HepG2 (cell line): ENCODE measurements around the gene METTL1. TPM values are rescaled to one million over a fixed set of nuclear protein-coding genes. Genes with fewer than 3 reads are reported as not detected.

Experiments used
- CENPX ChIP-seq: sonication (generic); formaldehyde crosslinking; IDR thresholded peaks from 2 replicates; pipeline ENCODE4 v1.9.0; 2021; ENCODE audit warnings: mild to moderate bottlenecking, missing genetic modification reagents, moderate library complexity
- CTCF ChIP-seq: sonication (generic); formaldehyde crosslinking; IDR thresholded peaks from 2 replicates; pipeline ENCODE4 v1.5.0; 2020; ENCODE audit warnings: mild to moderate bottlenecking, missing genetic modification reagents, moderate library complexity
- ELK4 ChIP-seq: sonication (generic); formaldehyde crosslinking; IDR thresholded peaks from 2 replicates; pipeline ENCODE4 v1.9.0; 2021; ENCODE audit warnings: missing genetic modification reagents, borderline replicate concordance
- HMG20A ChIP-seq: IDR thresholded peaks from 2 replicates; pipeline ENCODE4 v1.6.1; 2016; ENCODE audit warnings: borderline replicate concordance
- HNRNPUL1 ChIP-seq: fragments of 200-400 bp; formaldehyde crosslinking; IDR thresholded peaks from 2 replicates; pipeline ENCODE4 v1.6.1; 2017; ENCODE audit warnings: low read depth, mild to moderate bottlenecking, low read length, moderate library complexity
- IRF9 ChIP-seq: sonication (generic); formaldehyde crosslinking; IDR thresholded peaks from 2 replicates; pipeline ENCODE4 v1.8.0; 2022; ENCODE audit warnings: missing genetic modification reagents, mild to moderate bottlenecking, borderline replicate concordance
- KLF13 ChIP-seq: sonication (generic); formaldehyde crosslinking; IDR thresholded peaks from 2 replicates; pipeline ENCODE4 v1.4.0; 2020; ENCODE audit warnings: mild to moderate bottlenecking, missing genetic modification reagents
- MYC ChIP-seq: sonication (generic); formaldehyde crosslinking; IDR thresholded peaks from 2 replicates; pipeline ENCODE4 v1.9.0; 2021; ENCODE audit warnings: missing genetic modification reagents, borderline replicate concordance
- POGK ChIP-seq: sonication (generic); formaldehyde crosslinking; conservative IDR thresholded peaks from 2 replicates; pipeline ENCODE4 v1.8.0; 2022; ENCODE audit warnings: mild to moderate bottlenecking, moderate library complexity, missing genetic modification reagents
- POGZ ChIP-seq: sonication (generic); formaldehyde crosslinking; IDR thresholded peaks from 2 replicates; pipeline ENCODE4 v1.4.0; 2020; ENCODE audit warnings: mild to moderate bottlenecking, missing genetic modification reagents
- SMAD3 ChIP-seq: sonication (generic); formaldehyde crosslinking; IDR thresholded peaks from 2 replicates; pipeline ENCODE4 v1.4.0; 2020; ENCODE audit warnings: missing genetic modification reagents
- SMC3 ChIP-seq: IDR thresholded peaks from 2 replicates; pipeline ENCODE4 v1.6.1; 2011; ENCODE audit warnings: low read length, improper control_type of control experiment
- ZFP1 ChIP-seq: IDR thresholded peaks from 2 replicates; pipeline ENCODE4 v1.6.1; 2016
- ZNF251 ChIP-seq: sonication (generic); formaldehyde crosslinking; IDR thresholded peaks from 2 replicates; pipeline ENCODE4 v1.9.0; 2021; ENCODE audit warnings: mild to moderate bottlenecking, missing genetic modification reagents
- ZNF280B ChIP-seq: sonication (generic); formaldehyde crosslinking; IDR thresholded peaks from 2 replicates; pipeline ENCODE4 v1.5.0; 2020; ENCODE audit warnings: missing genetic modification reagents, mild to moderate bottlenecking, borderline replicate concordance
- ZNF383 ChIP-seq: sonication (generic); formaldehyde crosslinking; IDR thresholded peaks from 2 replicates; pipeline ENCODE4 v1.4.0; 2020; ENCODE audit warnings: missing genetic modification reagents, mild to moderate bottlenecking, borderline replicate concordance
- ZNF550 ChIP-seq: sonication (generic); formaldehyde crosslinking; IDR thresholded peaks from 2 replicates; pipeline ENCODE4 v1.4.0; 2020; ENCODE audit warnings: mild to moderate bottlenecking, missing genetic modification reagents, borderline replicate concordance
- ZNF569 ChIP-seq: sonication (generic); formaldehyde crosslinking; IDR thresholded peaks from 2 replicates; pipeline ENCODE4 v1.5.0; 2020; ENCODE audit warnings: mild to moderate bottlenecking, missing genetic modification reagents, moderate library complexity, borderline replicate concordance
- ZNF615 ChIP-seq: sonication (generic); formaldehyde crosslinking; IDR thresholded peaks from 2 replicates; pipeline ENCODE4 v1.5.0; 2020; ENCODE audit warnings: mild to moderate bottlenecking, missing genetic modification reagents, borderline replicate concordance
- ZNF703 ChIP-seq: sonication (generic); formaldehyde crosslinking; IDR thresholded peaks from 2 replicates; pipeline ENCODE4 v1.5.1; 2020; ENCODE audit warnings: missing genetic modification reagents, mild to moderate bottlenecking, moderate library complexity, borderline replicate concordance
- ZNF761 ChIP-seq: sonication (generic); formaldehyde crosslinking; conservative IDR thresholded peaks from 2 replicates; pipeline ENCODE4 v1.4.0; 2020; ENCODE audit warnings: mild to moderate bottlenecking, missing genetic modification reagents
- polyA plus RNA-seq, 8 experiments: library from polyadenylated mRNA; depleted of rRNA in 3 of 8; stranded (reverse) in 7 of 8; unstranded in 1 of 8; fragments of >200 nt; fragmentation: Illumina TruSeq in 4 of 8; extraction: Trizol in 4 of 8; gene quantifications; 2 replicates each; pipeline versions ENCODE4 v1.2.1 to v1.2.3, GENCODE V29; 2011 to 2016; ENCODE audit warnings: low read depth in 4 of 8, missing spikeins in 1 of 8, mixed read lengths in 1 of 8; ENCODE audit not compliant: insufficient read depth in 1 of 8
- total RNA-seq, 5 experiments: library from RNA; depleted of rRNA; stranded (reverse); fragments of >200 nt; fragmentation: Illumina TruSeq; extraction: Trizol; gene quantifications; 2 replicates each; pipeline ENCODE4 v1.2.3, GENCODE V29; 2016; ENCODE audit warnings: low read depth in 1 of 5

METTL1 gene
- total and polyA plus RNA-seq, 2 of the 13 experiments (the other 11 are each of a cell fraction or from before 2014, with no cell fraction given): 34.7 to 36.9 TPM

GRCh38 chr12:57726151-57726883, 45.6 kb downstream of the METTL1 start (continued):
- TF ChIP-seq ELK4 (no peak), MYC (peak; percentile 51; the same call in 1 of the 2 replicates), KLF13 (CRISPR knock-in tag) (no peak), ZFP1 (CRISPR knock-in tag) (no peak), CENPX (CRISPR knock-in tag) (no peak), ZNF703 (no peak), ZNF280B (CRISPR knock-in tag) (0 out of 2 replicates have a peak, but pooled peaks have one; percentile 67), ZNF550 (no peak), POGZ (CRISPR knock-in tag) (0 out of 2 replicates have a peak, but pooled peaks have one; percentile 32), SMAD3 (CRISPR knock-in tag) (0 out of 2 replicates have a peak, but pooled peaks have one; percentile 25), ZNF615 (CRISPR knock-in tag) (no peak), CTCF (CRISPR knock-in tag) (peak; percentile 94), IRF9 (CRISPR knock-in tag) (peak; percentile 64; the same call in 1 of the 2 replicates), HNRNPUL1 (no peak), ZNF761 (CRISPR knock-in tag) (no peak), ZNF383 (CRISPR knock-in tag) (no peak), POGK (CRISPR knock-in tag) (0 out of 2 replicates have a peak, but pooled peaks have one; percentile 58), SMC3 (0 out of 2 replicates have a peak, but pooled peaks have one; percentile 20), ZNF251 (CRISPR knock-in tag) (no peak), ZNF569 (no peak), HMG20A (CRISPR knock-in tag) (no peak)
